ENCODE measurements around the gene MED15. TPM values are rescaled to one million over a fixed set of nuclear protein-coding genes. Genes with fewer than 3 reads are reported as not detected.

Gene MED15
- total RNA-seq, 1 experiment from 2014 or later, result 87.9 TPM

DNA sequence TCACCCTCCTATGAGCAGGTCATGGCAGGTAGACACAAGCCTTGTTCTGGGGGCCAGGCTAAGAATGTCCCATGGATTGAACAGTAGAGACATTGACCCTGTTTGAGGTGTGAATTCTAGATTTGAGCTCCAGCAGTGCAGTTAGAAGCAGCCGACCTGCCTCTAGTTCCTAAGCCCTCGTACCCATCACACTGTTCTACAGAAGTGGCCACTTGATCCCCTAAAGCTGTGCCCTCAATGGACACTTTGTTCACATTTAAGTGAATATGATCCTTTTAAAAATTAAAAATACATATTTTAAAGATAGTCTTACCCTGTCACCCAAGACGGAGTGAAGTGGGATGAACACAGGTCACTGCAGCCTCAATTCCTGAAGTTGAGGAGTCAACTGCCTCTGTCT is 122.0 kb downstream of the MED15 start:
- Histone ChIP-seq H3K9me2 (ENCODE audit: insufficient read depth) (no peaks in the 10 kb centered on the region), H3F3A (ENCODE audit: insufficient read depth, low read depth) (no peaks in the 10 kb centered on the region), H3K4me1 (replicated peaks; ENCODE audit: insufficient read depth) (no peaks in the 10 kb centered on the region), H3K79me2 (ENCODE audit: low read depth) (no peaks in the 10 kb centered on the region), H3K4me2 (no peak overlapping the region), H3K27ac (no peak overlapping the region), H3K27me3 (ENCODE audit: insufficient read depth, low read depth) (peaks cover 13% of the 10 kb centered on the region; the same call in 1 of the 2 replicates), H3K4me3 (no peak overlapping the region), H4K20me1 (ENCODE audit: insufficient read depth) (no peaks in the 10 kb centered on the region), H3K36me3 (ENCODE audit: low read depth) (no peaks in the 10 kb centered on the region), H3K9me3 (ENCODE audit: insufficient read depth, low read depth) (no peaks in the 10 kb centered on the region), H2AFZ (no peak overlapping the region)
- no peak for DNase-seq
- ChIA-PET CTCF (no interaction called here), POLR2A (ENCODE audit: unreplicated experiment) (no interaction called here)
- intact Hi-C loops (cut with micrococcal nuclease; ENCODE audit: unreplicated experiment), result no loop called here
- no TSS peak for BruUV-seq (replicated peaks)
- TF ChIP-seq, protein P1, sequence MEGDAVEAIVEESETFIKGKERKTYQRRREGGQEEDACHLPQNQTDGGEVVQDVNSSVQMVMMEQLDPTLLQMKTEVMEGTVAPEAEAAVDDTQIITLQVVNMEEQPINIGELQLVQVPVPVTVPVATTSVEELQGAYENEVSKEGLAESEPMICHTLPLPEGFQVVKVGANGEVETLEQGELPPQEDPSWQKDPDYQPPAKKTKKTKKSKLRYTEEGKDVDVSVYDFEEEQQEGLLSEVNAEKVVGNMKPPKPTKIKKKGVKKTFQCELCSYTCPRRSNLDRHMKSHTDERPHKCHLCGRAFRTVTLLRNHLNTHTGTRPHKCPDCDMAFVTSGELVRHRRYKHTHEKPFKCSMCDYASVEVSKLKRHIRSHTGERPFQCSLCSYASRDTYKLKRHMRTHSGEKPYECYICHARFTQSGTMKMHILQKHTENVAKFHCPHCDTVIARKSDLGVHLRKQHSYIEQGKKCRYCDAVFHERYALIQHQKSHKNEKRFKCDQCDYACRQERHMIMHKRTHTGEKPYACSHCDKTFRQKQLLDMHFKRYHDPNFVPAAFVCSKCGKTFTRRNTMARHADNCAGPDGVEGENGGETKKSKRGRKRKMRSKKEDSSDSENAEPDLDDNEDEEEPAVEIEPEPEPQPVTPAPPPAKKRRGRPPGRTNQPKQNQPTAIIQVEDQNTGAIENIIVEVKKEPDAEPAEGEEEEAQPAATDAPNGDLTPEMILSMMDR (conservative IDR thresholded peaks at IDR 0.05), result no peak

- no peak overlapping the region for H3K4me3 ChIP-seq
- intact Hi-C loops (cut with micrococcal nuclease; ENCODE audit: unreplicated experiment), result no loop called here
- no peak overlapping the region for H2AFZ ChIP-seq
- H3K9me3 ChIP-seq (ENCODE audit: insufficient read depth, low read depth), result no peaks in the 10 kb centered on the region
- no peaks in the 10 kb centered on the region for H3F3A ChIP-seq (ENCODE audit: insufficient read depth, low read depth)
- no peaks in the 10 kb centered on the region for H3K4me1 ChIP-seq (replicated peaks; ENCODE audit: insufficient read depth)
- no peaks in the 10 kb centered on the region for H4K20me1 ChIP-seq (ENCODE audit: insufficient read depth)
- peaks cover 13% of the 10 kb centered on the region; the same call in 1 of the 2 replicates for H3K27me3 ChIP-seq (ENCODE audit: insufficient read depth, low read depth)
- H3K36me3 ChIP-seq (ENCODE audit: low read depth), result no peaks in the 10 kb centered on the region
- no TSS peak for BruUV-seq (replicated peaks)
- no peak for DNase-seq
- H3K4me2 ChIP-seq, result no peak overlapping the region
- H3K79me2 ChIP-seq (ENCODE audit: low read depth), result no peaks in the 10 kb centered on the region
- CTCF ChIA-PET, result no interaction called here
- POLR2A ChIA-PET (ENCODE audit: unreplicated experiment), result no interaction called here
- TF ChIP-seq EZH2 (IDR thresholded peaks at IDR 0.05; ENCODE audit: low read depth), result no peak
- TF ChIP-seq, protein P1 (conservative IDR thresholded peaks at IDR 0.05), result no peak
- no peaks in the 10 kb centered on the region for H3K9me2 ChIP-seq (ENCODE audit: insufficient read depth)
- no peak overlapping the region for H3K27ac ChIP-seq
Observed at GRCh38 chr22:20630873-20631617, 123.6 kb downstream of the MED15 start.

GRCh38 chr22:20632082-20632481 is 124.7 kb downstream of the MED15 start:
- intact Hi-C loops (cut with micrococcal nuclease; ENCODE audit: unreplicated experiment), result no loop called here
- no peaks in the 10 kb centered on the region for H3K9me3 ChIP-seq (ENCODE audit: insufficient read depth, low read depth)
- no TSS peak for BruUV-seq (replicated peaks)
- peaks cover 8% of the 10 kb centered on the region; the same call in 1 of the 2 replicates for H3K27me3 ChIP-seq (ENCODE audit: insufficient read depth, low read depth)
- no peak overlapping the region for H3K27ac ChIP-seq
- no peaks in the 10 kb centered on the region for H3K9me2 ChIP-seq (ENCODE audit: insufficient read depth)
- no peaks in the 10 kb centered on the region for H3K36me3 ChIP-seq (ENCODE audit: low read depth)
- no peaks in the 10 kb centered on the region for H3F3A ChIP-seq (ENCODE audit: insufficient read depth, low read depth)
- no peak overlapping the region for H2AFZ ChIP-seq
- no peaks in the 10 kb centered on the region for H3K4me1 ChIP-seq (replicated peaks; ENCODE audit: insufficient read depth)
- TF ChIP-seq, protein P1 (conservative IDR thresholded peaks at IDR 0.05), result no peak
- TF ChIP-seq EZH2 (IDR thresholded peaks at IDR 0.05; ENCODE audit: low read depth), result no peak
- H3K79me2 ChIP-seq (ENCODE audit: low read depth), result no peaks in the 10 kb centered on the region
- no peaks in the 10 kb centered on the region for H4K20me1 ChIP-seq (ENCODE audit: insufficient read depth)
- DNase-seq, result no peak
- ChIA-PET CTCF (no interaction called here), POLR2A (ENCODE audit: unreplicated experiment) (interaction anchor here (0.6 kb wide), 1 partner anchor 19 kb away, joined by 4 read pairs; no protein-coding TSS in a partner anchor)
- H3K4me3 ChIP-seq, result no peak overlapping the region
- no peak overlapping the region for H3K4me2 ChIP-seq

All from PC-9 (cell line).